H1 (cell line): ENCODE data around the gene FAM98C. TPM values are rescaled to one million over a fixed set of nuclear protein-coding genes. Genes with fewer than 3 reads are reported as not detected.
A peak's percentile ranks its signal among the peaks of the same experiment; 100 is the strongest.

Experiments
- ASH2L ChIP-seq: fragments of 200-600, 300-600 bp; sonication (generic); IDR thresholded peaks from one replicate; pipeline ENCODE4 v1.7.1; 2017; ENCODE audit warnings: low read length
- BACH1 ChIP-seq: IDR thresholded peaks from 2 replicates; pipeline ENCODE4 v1.6.1; 2012; ENCODE audit warnings: low read length, improper control_type of control experiment
- CHD1 ChIP-seq: IDR thresholded peaks from 2 replicates; pipeline ENCODE4 v1.6.1; 2012; ENCODE audit warnings: low read depth, low read length, improper control_type of control experiment
- EGR1 ChIP-seq: IDR thresholded peaks from 2 replicates; pipeline ENCODE4 v1.6.1; 2011; ENCODE audit warnings: low read depth, low read length, borderline replicate concordance
- KDM5A ChIP-seq: fragments of 200-600 bp; IDR thresholded peaks from 2 replicates; pipeline ENCODE4 v1.7.1; 2012; ENCODE audit warnings: mild to moderate bottlenecking, low read length, inconsistent platforms, mixed read lengths
- RXRA ChIP-seq: IDR thresholded peaks from 2 replicates; pipeline ENCODE4 v1.6.1; 2011; ENCODE audit warnings: low read depth, mild to moderate bottlenecking, low read length, moderate library complexity; ENCODE audit not compliant: insufficient read depth
- SP1 ChIP-seq: IDR thresholded peaks from 2 replicates; pipeline ENCODE4 v1.6.1; 2011; ENCODE audit warnings: low read depth, low read length
- TAF1 ChIP-seq: IDR thresholded peaks from 2 replicates; pipeline ENCODE4 v1.6.1; 2011; ENCODE audit warnings: mild to moderate bottlenecking, low read depth, low read length
- TAF7 ChIP-seq: optimal IDR thresholded peaks from 2 replicates; pipeline ENCODE3; 2011; ENCODE audit warnings: low read depth, mild to moderate bottlenecking, inconsistent platforms, low read length, moderate library complexity, borderline replicate concordance
- polyA plus RNA-seq, 7 experiments: library from polyadenylated mRNA; depleted of rRNA in 3 of 7; stranded (reverse) in 5 of 7; unstranded in 2 of 7; fragments of >200 nt in 5 of 7; fragments of 200-250 nt in 2 of 7; gene quantifications; 1 replicate in 5 of 7; 2 replicates in 1 of 7; 4 replicates in 1 of 7; pipeline versions ENCODE4 v1.2.1 to v1.2.3, GENCODE V29; 2011 to 2013; ENCODE audit warnings: missing spikeins in 2 of 7, mixed read lengths in 2 of 7
- total RNA-seq: library from RNA; stranded (reverse); fragmentation: NEBNext Ultra II Directional; extraction: Animal tissue kit (Norgen Biotek cat#: 25700); gene quantifications from 2 replicates; pipeline ENCODE4 v1.2.1, GENCODE V29; 2021
- TF ChIP-seq, protein P1 (sequence below): fragments of 300-600 bp; sonication (generic); IDR thresholded peaks from 2 replicates; pipeline ENCODE4 v1.7.1; 2012; ENCODE audit warnings: low read length, moderate library complexity, mild to moderate bottlenecking, inconsistent platforms; ENCODE audit not compliant: insufficient replicate concordance

Gene FAM98C
- total and polyA plus RNA-seq, 2 of the 8 experiments (the other 6 are each of a cell fraction or from before 2014, with no cell fraction given) = 6.1 to 9.4 TPM

DNA sequence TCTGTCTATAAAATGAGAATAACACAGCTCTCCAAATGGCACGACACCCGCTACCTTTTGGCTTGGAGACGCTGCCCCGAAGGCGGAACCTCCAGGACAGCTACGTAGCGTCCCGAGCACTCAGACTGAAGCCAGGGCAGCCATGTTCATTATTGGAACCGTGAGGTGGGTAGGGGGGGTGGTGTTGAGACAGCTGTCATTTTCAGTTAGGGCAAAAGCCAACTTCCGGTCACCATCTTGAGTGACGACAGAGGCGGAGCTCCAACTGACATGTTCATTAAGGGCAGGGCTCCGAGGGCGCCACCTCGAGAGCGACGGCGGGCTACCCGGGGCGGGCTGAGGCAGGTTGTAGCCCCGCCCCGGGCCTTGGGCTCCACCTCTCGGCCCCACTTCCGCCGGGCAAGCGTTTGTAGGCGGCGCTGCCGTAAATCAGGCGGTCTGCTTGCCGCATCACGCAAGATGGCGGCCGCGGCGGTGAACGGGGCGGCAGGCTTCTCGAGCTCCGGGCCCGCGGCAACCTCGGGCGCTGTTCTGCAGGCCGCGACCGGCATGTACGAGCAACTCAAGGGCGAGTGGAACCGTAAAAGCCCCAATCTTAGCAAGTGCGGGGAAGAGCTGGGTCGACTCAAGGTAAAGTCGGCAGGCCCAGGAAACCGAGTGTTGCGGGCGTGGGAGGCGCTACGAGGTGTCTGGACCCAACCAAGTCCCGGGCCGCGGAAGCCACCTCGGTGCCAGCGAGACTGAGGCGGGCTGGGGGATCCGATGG lies 28.4 kb upstream of the FAM98C start, which contains the start of gene PSMD8 (continued):
- TF ChIP-seq CHD1 (no peak), TAF7 (peak; percentile 96), ASH2L (no peak), EGR1 (no peak), RXRA (no peak), KDM5A (peak; percentile 46; the same call in 1 of the 2 replicates), SP1 (peak; percentile 65; the same call in 1 of the 2 replicates), BACH1 (0 out of 2 replicates have a peak, but pooled peaks have one; percentile 16), TAF1 (peak; percentile 99)
- TF ChIP-seq, protein P1, sequence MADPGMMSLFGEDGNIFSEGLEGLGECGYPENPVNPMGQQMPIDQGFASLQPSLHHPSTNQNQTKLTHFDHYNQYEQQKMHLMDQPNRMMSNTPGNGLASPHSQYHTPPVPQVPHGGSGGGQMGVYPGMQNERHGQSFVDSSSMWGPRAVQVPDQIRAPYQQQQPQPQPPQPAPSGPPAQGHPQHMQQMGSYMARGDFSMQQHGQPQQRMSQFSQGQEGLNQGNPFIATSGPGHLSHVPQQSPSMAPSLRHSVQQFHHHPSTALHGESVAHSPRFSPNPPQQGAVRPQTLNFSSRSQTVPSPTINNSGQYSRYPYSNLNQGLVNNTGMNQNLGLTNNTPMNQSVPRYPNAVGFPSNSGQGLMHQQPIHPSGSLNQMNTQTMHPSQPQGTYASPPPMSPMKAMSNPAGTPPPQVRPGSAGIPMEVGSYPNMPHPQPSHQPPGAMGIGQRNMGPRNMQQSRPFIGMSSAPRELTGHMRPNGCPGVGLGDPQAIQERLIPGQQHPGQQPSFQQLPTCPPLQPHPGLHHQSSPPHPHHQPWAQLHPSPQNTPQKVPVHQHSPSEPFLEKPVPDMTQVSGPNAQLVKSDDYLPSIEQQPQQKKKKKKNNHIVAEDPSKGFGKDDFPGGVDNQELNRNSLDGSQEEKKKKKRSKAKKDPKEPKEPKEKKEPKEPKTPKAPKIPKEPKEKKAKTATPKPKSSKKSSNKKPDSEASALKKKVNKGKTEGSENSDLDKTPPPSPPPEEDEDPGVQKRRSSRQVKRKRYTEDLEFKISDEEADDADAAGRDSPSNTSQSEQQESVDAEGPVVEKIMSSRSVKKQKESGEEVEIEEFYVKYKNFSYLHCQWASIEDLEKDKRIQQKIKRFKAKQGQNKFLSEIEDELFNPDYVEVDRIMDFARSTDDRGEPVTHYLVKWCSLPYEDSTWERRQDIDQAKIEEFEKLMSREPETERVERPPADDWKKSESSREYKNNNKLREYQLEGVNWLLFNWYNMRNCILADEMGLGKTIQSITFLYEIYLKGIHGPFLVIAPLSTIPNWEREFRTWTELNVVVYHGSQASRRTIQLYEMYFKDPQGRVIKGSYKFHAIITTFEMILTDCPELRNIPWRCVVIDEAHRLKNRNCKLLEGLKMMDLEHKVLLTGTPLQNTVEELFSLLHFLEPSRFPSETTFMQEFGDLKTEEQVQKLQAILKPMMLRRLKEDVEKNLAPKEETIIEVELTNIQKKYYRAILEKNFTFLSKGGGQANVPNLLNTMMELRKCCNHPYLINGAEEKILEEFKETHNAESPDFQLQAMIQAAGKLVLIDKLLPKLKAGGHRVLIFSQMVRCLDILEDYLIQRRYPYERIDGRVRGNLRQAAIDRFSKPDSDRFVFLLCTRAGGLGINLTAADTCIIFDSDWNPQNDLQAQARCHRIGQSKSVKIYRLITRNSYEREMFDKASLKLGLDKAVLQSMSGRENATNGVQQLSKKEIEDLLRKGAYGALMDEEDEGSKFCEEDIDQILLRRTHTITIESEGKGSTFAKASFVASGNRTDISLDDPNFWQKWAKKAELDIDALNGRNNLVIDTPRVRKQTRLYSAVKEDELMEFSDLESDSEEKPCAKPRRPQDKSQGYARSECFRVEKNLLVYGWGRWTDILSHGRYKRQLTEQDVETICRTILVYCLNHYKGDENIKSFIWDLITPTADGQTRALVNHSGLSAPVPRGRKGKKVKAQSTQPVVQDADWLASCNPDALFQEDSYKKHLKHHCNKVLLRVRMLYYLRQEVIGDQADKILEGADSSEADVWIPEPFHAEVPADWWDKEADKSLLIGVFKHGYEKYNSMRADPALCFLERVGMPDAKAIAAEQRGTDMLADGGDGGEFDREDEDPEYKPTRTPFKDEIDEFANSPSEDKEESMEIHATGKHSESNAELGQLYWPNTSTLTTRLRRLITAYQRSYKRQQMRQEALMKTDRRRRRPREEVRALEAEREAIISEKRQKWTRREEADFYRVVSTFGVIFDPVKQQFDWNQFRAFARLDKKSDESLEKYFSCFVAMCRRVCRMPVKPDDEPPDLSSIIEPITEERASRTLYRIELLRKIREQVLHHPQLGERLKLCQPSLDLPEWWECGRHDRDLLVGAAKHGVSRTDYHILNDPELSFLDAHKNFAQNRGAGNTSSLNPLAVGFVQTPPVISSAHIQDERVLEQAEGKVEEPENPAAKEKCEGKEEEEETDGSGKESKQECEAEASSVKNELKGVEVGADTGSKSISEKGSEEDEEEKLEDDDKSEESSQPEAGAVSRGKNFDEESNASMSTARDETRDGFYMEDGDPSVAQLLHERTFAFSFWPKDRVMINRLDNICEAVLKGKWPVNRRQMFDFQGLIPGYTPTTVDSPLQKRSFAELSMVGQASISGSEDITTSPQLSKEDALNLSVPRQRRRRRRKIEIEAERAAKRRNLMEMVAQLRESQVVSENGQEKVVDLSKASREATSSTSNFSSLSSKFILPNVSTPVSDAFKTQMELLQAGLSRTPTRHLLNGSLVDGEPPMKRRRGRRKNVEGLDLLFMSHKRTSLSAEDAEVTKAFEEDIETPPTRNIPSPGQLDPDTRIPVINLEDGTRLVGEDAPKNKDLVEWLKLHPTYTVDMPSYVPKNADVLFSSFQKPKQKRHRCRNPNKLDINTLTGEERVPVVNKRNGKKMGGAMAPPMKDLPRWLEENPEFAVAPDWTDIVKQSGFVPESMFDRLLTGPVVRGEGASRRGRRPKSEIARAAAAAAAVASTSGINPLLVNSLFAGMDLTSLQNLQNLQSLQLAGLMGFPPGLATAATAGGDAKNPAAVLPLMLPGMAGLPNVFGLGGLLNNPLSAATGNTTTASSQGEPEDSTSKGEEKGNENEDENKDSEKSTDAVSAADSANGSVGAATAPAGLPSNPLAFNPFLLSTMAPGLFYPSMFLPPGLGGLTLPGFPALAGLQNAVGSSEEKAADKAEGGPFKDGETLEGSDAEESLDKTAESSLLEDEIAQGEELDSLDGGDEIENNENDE = no peak
